SU-DHL-6 (cell line): ENCODE measurements around the gene RASSF5.

ENCODE experiments used
- H2AFZ ChIP-seq: fragments of 200-600 bp; sonication (generic); 2 replicates; pipeline ENCODE4 v1.6.1; 2014; ENCODE audit warnings: low read depth, mild to moderate bottlenecking, moderate library complexity, mixed read lengths, antibody characterized with exemption, low read length; ENCODE audit not compliant: severe bottlenecking
- H3F3A ChIP-seq: fragments of 200-600 bp; shearing (Covaris generic); 2 replicates; pipeline ENCODE4 v1.6.0; 2016; ENCODE audit warnings: antibody characterized with exemption, mild to moderate bottlenecking; ENCODE audit not compliant: insufficient read depth
- H3K27ac ChIP-seq: fragments of 200-600 bp; sonication (generic); 2 replicates; pipeline ENCODE4 v1.5.1; 2016; ENCODE audit warnings: low read depth, mild to moderate bottlenecking, low read length, moderate library complexity, mixed read lengths
- H3K27me3 ChIP-seq: fragments of 200-600 bp; sonication (generic), shearing (Covaris generic); 2 replicates; pipeline ENCODE4 v1.6.0; 2014; ENCODE audit warnings: mild to moderate bottlenecking, low read length
- H3K36me3 ChIP-seq: fragments of 200-600 bp; sonication (generic); 2 replicates; pipeline ENCODE4 v1.6.1; 2014; ENCODE audit warnings: mild to moderate bottlenecking, low read length, mixed read lengths
- H3K4me2 ChIP-seq: fragments of 300-600, 200-600 bp; shearing (Covaris generic), sonication (generic); 2 replicates; pipeline ENCODE4 v1.6.0; 2014; ENCODE audit warnings: low read length, low read depth, mild to moderate bottlenecking; ENCODE audit not compliant: poor library complexity, severe bottlenecking
- H3K4me3 ChIP-seq: fragments of 200-600 bp; sonication (generic); 2 replicates; pipeline ENCODE4 v1.5.1; 2014; ENCODE audit warnings: antibody characterized with exemption, low read length, mild to moderate bottlenecking, mixed read lengths; ENCODE audit not compliant: insufficient read depth, poor library complexity, severe bottlenecking
- H3K79me2 ChIP-seq: fragments of 200-600 bp; sonication (generic); 2 replicates; pipeline ENCODE4 v1.6.1; 2014; ENCODE audit warnings: mild to moderate bottlenecking, low read length, moderate library complexity; ENCODE audit not compliant: insufficient read depth
- H3K9ac ChIP-seq: fragments of 200-600 bp; sonication (generic); 2 replicates; pipeline ENCODE4 v1.7.0; 2014; ENCODE audit warnings: mild to moderate bottlenecking, low read length
- H3K9me2 ChIP-seq: fragments of 200-600 bp; sonication (generic); replicated peaks from 2 replicates; pipeline ENCODE4 v1.6.1; 2014; ENCODE audit warnings: low read length; ENCODE audit not compliant: insufficient read depth
- H3K9me3 ChIP-seq: fragments of 200-600 bp; sonication (generic); 2 replicates; pipeline ENCODE4 v1.6.1; 2014; ENCODE audit warnings: low read length, mixed read lengths; ENCODE audit not compliant: insufficient read depth
- H4K20me1 ChIP-seq: fragments of 200-600 bp; sonication (generic); 2 replicates; pipeline ENCODE4 v1.6.1; 2014; ENCODE audit warnings: low read depth, mild to moderate bottlenecking, antibody characterized with exemption, low read length, moderate library complexity, mixed read lengths
- CTCF ChIP-seq: fragments of 200-600 bp; sonication (generic); IDR thresholded peaks from one replicate; pipeline ENCODE4 v1.5.1; 2017; ENCODE audit warnings: antibody characterized with exemption, mild to moderate bottlenecking, low read length, moderate library complexity; ENCODE audit not compliant: insufficient read depth, poor library complexity, severe bottlenecking
- EZH2phosphoT487 ChIP-seq: fragments of 200-600 bp; sonication (generic), shearing (Covaris generic); conservative IDR thresholded peaks from 2 replicates; pipeline ENCODE4 v1.6.1; 2018; ENCODE audit warnings: mild to moderate bottlenecking, antibody characterized with exemption, low read length, moderate library complexity, mixed read lengths

The RASSF5 gene

GRCh38 chr1:206476591-206476990, 30.7 kb upstream of the RASSF5 start:
- Histone ChIP-seq H4K20me1 (no peaks in the 10 kb centered on the region), H3K79me2 (no peaks in the 10 kb centered on the region), H3K27ac (no peak overlapping the region), H3K9me3 (no peaks in the 10 kb centered on the region), H3K4me3 (no peak overlapping the region), H3K9ac (no peak overlapping the region), H3K9me2 (no peaks in the 10 kb centered on the region), H3K27me3 (no peaks in the 10 kb centered on the region), H3K36me3 (no peaks in the 10 kb centered on the region), H2AFZ (no peak overlapping the region), H3F3A (peaks cover 6% of the 10 kb centered on the region), H3K4me2 (no peak overlapping the region)
- TF ChIP-seq CTCF (no peak), EZH2phosphoT487 (no peak)

- TF ChIP-seq CTCF (no peak), EZH2phosphoT487 (no peak)
- H4K20me1 ChIP-seq = no peaks in the 10 kb centered on the region
- H3K36me3 ChIP-seq = no peaks in the 10 kb centered on the region
- no peak overlapping the region for H3K9ac ChIP-seq
- H3K9me3 ChIP-seq = no peaks in the 10 kb centered on the region
- H3K4me3 ChIP-seq = no peak overlapping the region
- H3K27me3 ChIP-seq = no peaks in the 10 kb centered on the region
- peaks cover 5% of the 10 kb centered on the region for H3F3A ChIP-seq
- H3K4me2 ChIP-seq = no peak overlapping the region
- no peak overlapping the region for H2AFZ ChIP-seq
- no peaks in the 10 kb centered on the region for H3K9me2 ChIP-seq
- H3K27ac ChIP-seq = no peak overlapping the region
- H3K79me2 ChIP-seq = no peaks in the 10 kb centered on the region
Measured at GRCh38 chr1:206477110-206477509, 30.2 kb upstream of the RASSF5 start.

GRCh38 chr1:206477581-206478380, 29.6 kb upstream of the RASSF5 start:
- H4K20me1 ChIP-seq = no peaks in the 10 kb centered on the region
- no peaks in the 10 kb centered on the region for H3K79me2 ChIP-seq
- no peak overlapping the region for H3K4me2 ChIP-seq
- H3K4me3 ChIP-seq = no peak overlapping the region
- no peaks in the 10 kb centered on the region for H3K9me3 ChIP-seq
- H3K9ac ChIP-seq = no peak overlapping the region
- no peaks in the 10 kb centered on the region for H3K27me3 ChIP-seq
- no peaks in the 10 kb centered on the region for H3K9me2 ChIP-seq
- no peaks in the 10 kb centered on the region for H3K36me3 ChIP-seq
- H3F3A ChIP-seq = no peaks in the 10 kb centered on the region
- no peak overlapping the region for H2AFZ ChIP-seq
- no peak overlapping the region for H3K27ac ChIP-seq
- TF ChIP-seq CTCF (no peak), EZH2phosphoT487 (no peak)
